ENCODE results near the gene HOXD9.

HOXD9 gene

GRCh38 chr2:176150584-176151441 lies 28.3 kb downstream of the HOXD9 start:
- Histone ChIP-seq H3K4me1 (ENCODE audit: insufficient read depth, low read length) (peaks cover 16% of the 10 kb centered on the region), H3K36me3 (ENCODE audit: insufficient read depth, low read length) (peaks cover 48% of the 10 kb centered on the region), H3K9ac (ENCODE audit: low read length) (no peak overlapping the region), H3K9me3 (ENCODE audit: low read length) (no peaks in the 10 kb centered on the region), H3K27ac (ENCODE audit: low read depth, low read length) (no peak overlapping the region), H3K27me3 (ENCODE audit: control insufficient read depth in 1 of 2, insufficient read depth in 2 of 2, low read length in 2 of 2) (peaks cover 0 to 5% of the 10 kb centered on the region in 2 donors), H3K4me3 (ENCODE audit: low read depth in 1 of 2, low read length in 2 of 2) (no peak overlapping the region)

DNA sequence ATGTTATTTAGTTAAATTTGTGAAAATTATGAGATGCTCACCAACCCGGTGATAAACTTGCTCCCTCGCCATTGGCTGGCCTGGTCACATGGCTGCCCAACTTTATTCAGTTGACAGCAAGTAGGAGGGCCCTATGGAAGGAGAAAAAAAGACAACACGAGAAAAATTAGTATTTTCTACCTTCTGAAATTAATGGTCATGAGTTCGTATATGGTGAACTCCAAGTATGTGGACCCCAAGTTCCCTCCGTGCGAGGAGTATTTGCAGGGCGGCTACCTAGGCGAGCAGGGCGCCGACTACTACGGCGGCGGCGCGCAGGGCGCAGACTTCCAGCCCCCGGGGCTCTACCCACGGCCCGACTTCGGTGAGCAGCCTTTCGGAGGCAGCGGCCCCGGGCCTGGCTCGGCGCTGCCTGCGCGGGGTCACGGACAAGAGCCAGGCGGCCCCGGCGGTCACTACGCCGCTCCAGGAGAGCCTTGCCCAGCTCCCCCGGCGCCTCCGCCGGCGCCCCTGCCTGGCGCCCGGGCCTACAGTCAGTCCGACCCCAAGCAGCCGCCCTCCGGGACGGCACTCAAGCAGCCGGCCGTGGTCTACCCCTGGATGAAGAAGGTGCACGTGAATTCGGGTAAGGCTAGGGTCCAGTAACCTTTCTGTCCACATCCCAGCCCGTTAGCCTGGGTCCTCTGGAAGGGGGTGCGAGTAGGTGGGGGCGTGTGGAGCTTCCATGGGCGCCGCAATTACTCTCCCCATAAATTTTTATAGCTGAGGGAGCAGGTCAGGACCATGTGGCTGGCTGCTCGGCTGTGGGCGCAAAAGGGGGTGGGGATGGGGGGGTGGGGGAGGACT lies 29.1 kb downstream of the HOXD9 start, which contains the start of gene HOXD4:
TSS of gene HOXD4 (plus strand) at position 109 of the 846 bp plus-strand sequence. CDS start at position 193, 84 bp downstream.
- Histone ChIP-seq H3K27me3 (ENCODE audit: control insufficient read depth in 1 of 2, insufficient read depth in 2 of 2, low read length in 2 of 2) (peaks cover 0 to 11% of the 10 kb centered on the region in 2 donors), H3K9ac (ENCODE audit: low read length) (no peak within 1 kb of the TSS)

GRCh38 chr2:176152350-176153181 lies 30.0 kb downstream of the HOXD9 start:
- Histone ChIP-seq H3K27ac (ENCODE audit: low read depth, low read length) (no peak overlapping the region), H3K4me1 (ENCODE audit: insufficient read depth, low read length) (no peaks in the 10 kb centered on the region), H3K36me3 (ENCODE audit: insufficient read depth, low read length) (peaks cover 49% of the 10 kb centered on the region), H3K27me3 (ENCODE audit: control insufficient read depth in 1 of 2, insufficient read depth in 2 of 2, low read length in 2 of 2) (peaks cover 0 to 20% of the 10 kb centered on the region in 2 donors), H3K9me3 (ENCODE audit: low read length) (no peaks in the 10 kb centered on the region), H3K9ac (ENCODE audit: low read length) (no peak overlapping the region), H3K4me3 (ENCODE audit: low read depth in 1 of 2, low read length in 2 of 2) (no peak overlapping the region)

More for the DNA sequence above, 29.1 kb downstream of the HOXD9 start, which contains the start of gene HOXD4:
- no peak within 1 kb of the TSS for H3K27ac ChIP-seq (ENCODE audit: low read depth, low read length)
- H3K4me1 ChIP-seq (ENCODE audit: insufficient read depth, low read length), result peaks cover 7% of the 10 kb centered on the region
- no peak within 1 kb of the TSS for H3K4me3 ChIP-seq (ENCODE audit: low read depth in 1 of 2, low read length in 2 of 2)
- H3K36me3 ChIP-seq (ENCODE audit: insufficient read depth, low read length), result peaks cover 49% of the 10 kb centered on the region
- H3K9me3 ChIP-seq (ENCODE audit: low read length), result no peaks in the 10 kb centered on the region

DNA sequence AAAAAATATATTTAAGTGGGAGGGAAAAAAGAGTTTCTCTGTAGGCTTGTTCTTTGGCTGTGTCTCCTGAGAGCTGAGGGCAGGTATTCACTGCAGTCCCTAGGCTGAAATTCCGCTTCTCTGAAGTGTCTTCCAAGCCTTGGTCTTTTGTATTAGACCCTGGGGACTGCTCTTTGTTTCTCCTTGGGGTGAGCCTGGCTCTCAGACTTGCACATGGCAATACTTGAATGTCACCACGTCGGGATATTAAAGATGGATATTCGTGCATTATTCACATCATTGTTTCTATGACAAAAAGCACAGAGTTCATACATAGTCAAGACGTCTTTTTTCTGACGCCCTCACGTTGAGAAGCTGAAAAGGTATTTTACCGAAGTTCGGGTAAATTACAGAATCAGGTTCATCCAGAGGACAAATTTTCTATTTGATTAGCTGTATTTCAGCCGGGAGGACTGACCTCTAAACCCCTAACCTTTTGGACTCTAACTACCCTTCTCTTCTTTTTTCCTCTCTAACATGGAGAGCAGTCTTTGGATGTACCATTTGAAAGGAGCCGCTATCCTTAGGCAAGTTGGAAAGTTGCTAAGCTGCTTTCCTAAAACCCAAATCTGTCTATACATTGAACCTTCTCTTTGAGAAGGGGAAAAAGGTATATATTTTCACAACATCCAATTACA lies 32.2 kb downstream of the HOXD9 start:
- Histone ChIP-seq H3K27ac (ENCODE audit: low read depth, low read length) (no peak overlapping the region), H3K9ac (ENCODE audit: low read length) (no peak overlapping the region), H3K27me3 (ENCODE audit: control insufficient read depth in 1 of 2, insufficient read depth in 2 of 2, low read length in 2 of 2) (peaks cover 7 to 26% of the 10 kb centered on the region in 2 donors), H3K9me3 (ENCODE audit: low read length) (no peaks in the 10 kb centered on the region), H3K4me1 (ENCODE audit: insufficient read depth, low read length) (no peaks in the 10 kb centered on the region), H3K4me3 (ENCODE audit: low read depth in 1 of 2, low read length in 2 of 2) (no peak overlapping the region), H3K36me3 (ENCODE audit: insufficient read depth, low read length) (peaks cover 49% of the 10 kb centered on the region)

DNA sequence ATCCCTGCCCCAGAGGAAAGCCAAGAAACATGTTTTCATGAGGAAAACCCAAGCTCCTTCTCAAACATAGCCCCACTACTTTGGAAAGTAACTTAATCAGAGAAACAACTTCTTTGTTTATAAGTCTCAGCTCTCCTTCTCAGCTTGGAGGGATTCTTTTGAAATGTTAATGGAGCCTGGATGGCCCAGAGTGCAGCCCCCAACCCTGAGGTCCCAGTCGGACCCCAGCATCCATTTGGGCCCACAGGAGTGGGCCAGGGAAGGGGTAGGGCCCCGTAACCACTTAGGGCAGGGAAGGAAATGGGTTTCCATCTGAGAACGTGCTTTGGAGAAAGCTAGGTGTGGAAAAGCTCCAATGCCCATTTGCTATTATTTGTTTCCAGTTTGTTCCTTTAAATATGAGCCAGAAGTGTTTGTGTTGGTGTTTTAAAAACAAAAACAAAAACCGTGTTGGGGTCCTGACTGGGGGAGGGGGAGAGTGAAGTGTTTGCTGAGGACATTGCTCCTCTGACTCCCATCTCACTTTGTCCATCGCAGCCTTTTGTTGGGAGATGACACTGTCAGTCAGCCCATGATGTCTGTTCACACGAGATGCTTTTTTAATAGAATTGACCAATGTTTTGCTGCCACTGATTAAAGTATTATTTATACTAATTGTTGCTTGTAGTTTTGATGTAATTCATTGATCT lies 33.0 kb downstream of the HOXD9 start:
- no peak overlapping the region for H3K4me3 ChIP-seq (ENCODE audit: low read depth in 1 of 2, low read length in 2 of 2)
- no peak overlapping the region for H3K9ac ChIP-seq (ENCODE audit: low read length)
- H3K9me3 ChIP-seq (ENCODE audit: low read length), result no peaks in the 10 kb centered on the region
- peaks cover under 1% of the 10 kb centered on the region for H3K4me1 ChIP-seq (ENCODE audit: insufficient read depth, low read length)
- H3K27ac ChIP-seq (ENCODE audit: low read depth, low read length), result no peak overlapping the region
- peaks cover 42% of the 10 kb centered on the region for H3K36me3 ChIP-seq (ENCODE audit: insufficient read depth, low read length)
- H3K27me3 ChIP-seq (ENCODE audit: control insufficient read depth in 1 of 2, insufficient read depth in 2 of 2, low read length in 2 of 2), result peaks cover 7 to 34% of the 10 kb centered on the region in 2 donors

- Histone ChIP-seq H3K9ac (ENCODE audit: low read length) (no peak overlapping the region), H3K36me3 (ENCODE audit: insufficient read depth, low read length) (peaks cover 36% of the 10 kb centered on the region), H3K27ac (ENCODE audit: low read depth, low read length) (no peak overlapping the region), H3K9me3 (ENCODE audit: low read length) (no peaks in the 10 kb centered on the region), H3K4me1 (ENCODE audit: insufficient read depth, low read length) (peaks cover 9% of the 10 kb centered on the region), H3K27me3 (ENCODE audit: control insufficient read depth in 1 of 2, insufficient read depth in 2 of 2, low read length in 2 of 2) (peaks cover 7 to 41% of the 10 kb centered on the region in 2 donors), H3K4me3 (ENCODE audit: low read depth in 1 of 2, low read length in 2 of 2) (no peak overlapping the region)
Measured at GRCh38 chr2:176156301-176156806, 33.8 kb downstream of the HOXD9 start.

- no peaks in the 10 kb centered on the region for H3K9me3 ChIP-seq (ENCODE audit: low read length)
- H3K27me3 ChIP-seq (ENCODE audit: control insufficient read depth in 1 of 2, insufficient read depth in 2 of 2, low read length in 2 of 2), result peaks cover 7 to 41% of the 10 kb centered on the region in 2 donors
- no peak within 1 kb of the TSS for H3K9ac ChIP-seq (ENCODE audit: low read length)
- peaks cover 13% of the 10 kb centered on the region for H3K4me1 ChIP-seq (ENCODE audit: insufficient read depth, low read length)
- no peak within 1 kb of the TSS for H3K27ac ChIP-seq (ENCODE audit: low read depth, low read length)
- peaks cover 34% of the 10 kb centered on the region for H3K36me3 ChIP-seq (ENCODE audit: insufficient read depth, low read length)
- no peak within 1 kb of the TSS for H3K4me3 ChIP-seq (ENCODE audit: low read depth in 1 of 2, low read length in 2 of 2)
Measured at GRCh38 chr2:176156807-176157498, 34.4 kb downstream of the HOXD9 start, which contains the start of gene HOXD3. HOXD3 (plus strand) TSS chr2:176157307; CDS start chr2:176169115, 11,808 bp downstream.

GRCh38 chr2:176157499-176158185 lies 35.1 kb downstream of the HOXD9 start:
- peaks cover 13% of the 10 kb centered on the region for H3K4me1 ChIP-seq (ENCODE audit: insufficient read depth, low read length)
- no peaks in the 10 kb centered on the region for H3K9me3 ChIP-seq (ENCODE audit: low read length)
- H3K9ac ChIP-seq (ENCODE audit: low read length), result no peak overlapping the region
- no peak overlapping the region for H3K4me3 ChIP-seq (ENCODE audit: low read depth in 1 of 2, low read length in 2 of 2)
- H3K27me3 ChIP-seq (ENCODE audit: control insufficient read depth in 1 of 2, insufficient read depth in 2 of 2, low read length in 2 of 2), result peaks cover 7 to 45% of the 10 kb centered on the region in 2 donors
- no peak overlapping the region for H3K27ac ChIP-seq (ENCODE audit: low read depth, low read length)
- peaks cover 32% of the 10 kb centered on the region for H3K36me3 ChIP-seq (ENCODE audit: insufficient read depth, low read length)

- peaks cover 13% of the 10 kb centered on the region for H3K4me1 ChIP-seq (ENCODE audit: insufficient read depth, low read length)
- no peak overlapping the region for H3K4me3 ChIP-seq (ENCODE audit: low read depth in 1 of 2, low read length in 2 of 2)
- no peaks in the 10 kb centered on the region for H3K9me3 ChIP-seq (ENCODE audit: low read length)
- H3K27ac ChIP-seq (ENCODE audit: low read depth, low read length), result no peak overlapping the region
- no peak overlapping the region for H3K9ac ChIP-seq (ENCODE audit: low read length)
- H3K36me3 ChIP-seq (ENCODE audit: insufficient read depth, low read length), result peaks cover 27% of the 10 kb centered on the region
- peaks cover 7 to 50% of the 10 kb centered on the region in 2 donors for H3K27me3 ChIP-seq (ENCODE audit: control insufficient read depth in 1 of 2, insufficient read depth in 2 of 2, low read length in 2 of 2)
Measured at GRCh38 chr2:176158186-176158591, 35.7 kb downstream of the HOXD9 start.

Data from muscle layer of colon (tissue), 2 donors.